GM18505 (cell line): Measurements from ENCODE around the gene GTF3C2.

Source experiments
- ATAC-seq: cut with Tn5 transposase; IDR thresholded peaks from one replicate; pipeline ENCODE4 v1.9.1; 2021; ENCODE audit not compliant: unreplicated experiment
- POLR2A ChIP-seq: IDR thresholded peaks from 4 replicates; pipeline ENCODE4 v1.6.1; 2011; ENCODE audit warnings: borderline replicate concordance; ENCODE audit not compliant: insufficient read depth, insufficient read length; ENCODE audit errors: extremely low read depth

GTF3C2 gene

GRCh38 chr2:27280826-27281225 is 75.7 kb downstream of the GTF3C2 start:
- TF ChIP-seq POLR2A, result no peak
- ATAC-seq, result no peak

DNA sequence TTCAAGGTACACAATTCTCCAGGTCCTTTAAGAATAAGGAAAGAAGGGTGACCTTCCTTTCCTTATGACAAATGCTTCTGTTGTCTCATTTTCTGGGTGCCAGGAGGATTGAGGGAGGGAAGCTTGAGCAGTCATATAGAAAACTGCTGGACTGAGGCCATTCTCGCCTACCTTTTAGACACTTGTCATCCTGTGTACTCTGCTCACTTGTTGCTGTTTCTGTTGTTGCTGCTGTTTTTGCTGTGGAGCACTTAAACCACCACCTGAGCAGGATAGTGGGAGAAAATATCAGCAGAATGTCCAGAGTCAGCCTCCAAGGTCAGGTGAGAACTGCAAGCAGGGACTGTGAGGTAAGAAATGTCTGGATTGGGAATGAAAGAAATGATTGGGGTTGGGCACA is 78.6 kb downstream of the GTF3C2 start:
- TF ChIP-seq POLR2A, result no peak
- no peak for ATAC-seq
